ENCODE results near the gene PSMD13.

The PSMD13 gene

DNA sequence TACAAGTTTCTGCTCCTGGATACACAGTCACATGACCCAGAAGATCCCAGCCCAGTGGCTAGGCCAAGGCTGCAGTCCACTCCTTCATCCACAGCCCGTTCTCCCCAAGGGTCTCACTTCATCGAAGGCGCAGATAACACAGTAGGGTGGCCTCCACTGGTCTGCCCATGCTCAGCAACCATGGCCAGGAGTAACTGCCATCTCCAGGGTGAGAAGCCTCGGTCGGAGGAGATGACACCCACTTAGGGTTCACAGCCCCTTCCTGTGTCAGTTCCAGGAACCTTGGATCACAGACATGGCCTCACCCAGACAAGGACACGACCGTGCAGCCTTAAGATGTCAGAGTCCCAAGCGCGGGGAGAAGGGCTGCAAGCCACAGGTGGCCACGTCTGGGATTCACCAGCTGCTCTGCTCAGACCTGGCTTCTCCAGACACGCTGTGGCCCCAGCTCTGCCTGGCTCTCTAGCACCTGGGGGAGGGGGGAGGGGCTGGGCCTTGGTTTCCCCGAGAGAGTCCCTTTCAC lies 32.1 kb upstream of the PSMD13 start:
- no peak for DNase-seq

DNA sequence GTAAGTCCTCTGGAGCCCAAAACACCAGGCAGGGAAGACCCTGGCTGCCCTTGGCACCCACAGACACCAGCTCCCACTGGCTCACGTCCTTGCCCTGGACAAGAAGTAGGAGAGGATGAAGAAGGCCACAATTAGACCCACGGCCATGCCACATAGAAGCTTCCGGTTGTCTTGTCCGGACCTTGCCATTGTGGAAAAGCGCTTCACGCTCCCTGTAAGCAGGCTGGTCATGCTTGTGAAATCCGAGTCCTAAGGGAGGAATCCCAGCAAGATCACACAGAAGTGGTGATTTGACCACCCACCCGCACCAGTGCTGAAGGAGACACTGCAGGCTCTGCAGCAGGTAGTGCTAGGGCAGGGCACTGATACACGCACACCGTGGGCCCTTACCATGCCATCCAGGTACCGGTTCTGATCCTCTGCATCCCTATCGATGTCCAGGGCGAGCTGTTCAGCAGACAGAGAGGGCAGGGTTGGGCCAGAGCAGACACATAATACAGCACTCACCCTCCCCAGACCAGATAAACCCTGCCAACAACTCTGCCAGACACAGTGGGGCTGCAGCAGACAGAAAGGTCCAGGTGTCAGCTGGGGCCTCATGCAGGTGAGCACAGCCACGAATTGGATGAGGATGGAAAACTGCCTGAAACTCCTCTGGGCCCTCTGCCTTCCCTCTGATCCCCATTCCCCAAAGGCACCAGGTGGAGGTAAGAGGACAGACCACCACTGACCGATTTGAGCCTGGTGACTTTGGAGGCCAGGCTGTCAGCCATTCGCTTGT lies 31.4 kb upstream of the PSMD13 start:
- no peak for DNase-seq

DNA sequence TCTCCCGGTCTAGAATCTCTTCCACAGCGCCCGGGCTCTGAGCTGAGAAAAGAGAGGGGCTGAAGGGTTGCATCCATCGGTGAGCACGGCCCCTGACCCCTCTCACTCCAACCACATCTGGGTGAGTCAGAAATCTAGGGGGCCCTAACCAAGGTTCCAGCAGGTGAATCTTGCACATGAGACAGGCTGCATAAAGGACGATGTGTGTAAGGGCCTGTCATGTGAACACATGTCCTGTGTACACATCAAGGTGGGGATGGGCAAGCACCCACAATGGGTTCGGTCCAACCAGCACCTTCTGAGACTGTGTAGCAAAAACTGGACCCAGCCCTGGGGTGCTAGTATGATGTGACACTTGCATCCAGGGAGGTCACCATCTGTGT lies 30.8 kb upstream of the PSMD13 start:
- DNase-seq: no peak

DNA sequence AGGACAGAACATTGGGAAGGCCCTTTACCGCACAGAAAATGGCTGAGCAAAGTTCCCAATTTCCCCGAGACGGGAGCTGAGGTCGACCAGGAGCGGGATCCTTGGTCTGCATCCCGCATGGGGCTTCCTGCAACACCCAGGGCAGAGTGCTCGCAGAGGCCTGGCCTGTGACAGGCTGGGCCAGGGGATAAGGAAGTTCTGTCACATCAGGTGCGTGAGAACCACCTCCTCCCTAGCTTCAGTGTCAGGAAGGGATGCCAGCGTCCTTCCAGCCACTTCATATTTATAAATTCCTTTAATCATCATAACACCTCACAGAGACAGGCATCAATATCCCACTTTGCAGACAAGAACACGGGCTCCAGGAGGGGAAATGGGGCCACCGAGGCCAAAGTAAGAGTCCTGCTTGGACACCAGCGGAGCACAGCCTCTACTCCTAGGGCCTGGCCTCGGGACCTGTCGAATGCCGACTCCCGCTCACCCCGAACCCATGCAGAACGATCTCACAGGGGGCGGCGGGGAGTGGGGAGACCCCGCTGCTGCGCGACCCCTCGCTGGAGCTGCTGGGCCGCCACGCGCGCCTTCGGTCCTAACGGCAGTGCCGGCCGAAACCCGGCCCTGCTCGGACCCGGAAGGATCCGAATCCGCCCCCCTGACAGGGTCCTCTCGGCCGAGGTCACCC lies 30.1 kb upstream of the PSMD13 start:
- peak; percentile 52 to 68 (median 64) for DNase-seq

DNA sequence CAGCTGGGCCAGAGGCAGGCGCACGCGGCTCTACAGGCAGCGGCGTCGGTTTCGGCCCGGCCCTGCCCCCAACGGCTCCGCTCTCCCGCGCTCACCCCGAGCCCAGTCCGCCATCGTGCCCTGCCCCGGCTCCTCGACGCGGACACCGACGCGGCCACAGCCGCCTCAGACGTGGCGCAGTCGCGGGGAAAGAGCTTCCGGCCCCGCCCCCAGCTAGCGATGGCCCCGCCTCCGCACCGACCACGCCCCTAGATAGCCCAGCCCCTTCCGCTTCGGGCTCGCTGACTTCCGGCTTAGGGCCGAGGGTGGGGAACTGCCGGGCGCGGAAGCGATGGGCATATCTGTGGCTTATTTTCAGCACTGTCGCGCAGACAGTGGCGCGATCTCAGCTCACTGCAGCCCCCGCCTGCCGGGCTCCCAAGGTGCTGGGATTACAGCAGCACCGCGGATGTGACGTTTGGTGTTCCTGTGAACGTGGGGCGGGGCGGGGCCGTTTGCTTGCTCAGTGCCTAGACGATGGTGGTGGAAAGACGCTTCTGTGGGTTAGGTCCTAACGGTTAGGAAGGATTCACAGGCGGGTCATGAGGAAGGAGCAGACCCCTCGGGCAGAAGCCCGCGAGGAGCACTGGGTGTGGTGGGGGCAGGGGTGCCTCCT lies 29.4 kb upstream of the PSMD13 start, which contains the start of the genes BET1L and RIC8A:
BET1L (minus strand) TSS at position 192 of the 655 bp plus-strand sequence; CDS start at position 114, 78 bp downstream.
RIC8A (plus strand) TSS at position 501 of the 655 bp plus-strand sequence. CDS start 1,147 bp downstream, outside the sequence.
- DNase-seq: peak; percentile 99

DNA sequence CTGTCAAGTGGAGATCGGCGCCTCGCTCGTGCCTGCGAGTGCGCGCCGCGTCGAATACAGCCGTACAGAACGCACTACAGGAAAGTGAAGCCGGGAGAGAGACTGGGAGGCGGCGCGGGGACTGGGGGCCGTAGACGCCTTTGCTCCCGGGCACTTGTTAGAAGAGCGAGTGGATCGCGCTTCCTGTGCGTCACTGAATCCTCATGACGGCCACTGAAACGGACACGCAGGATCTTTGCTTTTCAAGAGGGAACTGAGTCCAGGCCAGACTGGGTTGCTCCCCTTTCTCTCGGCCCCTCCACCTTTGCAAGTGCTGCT lies 29.0 kb upstream of the PSMD13 start:
- peak; percentile 77 to 85 (median 81) for DNase-seq

DNA sequence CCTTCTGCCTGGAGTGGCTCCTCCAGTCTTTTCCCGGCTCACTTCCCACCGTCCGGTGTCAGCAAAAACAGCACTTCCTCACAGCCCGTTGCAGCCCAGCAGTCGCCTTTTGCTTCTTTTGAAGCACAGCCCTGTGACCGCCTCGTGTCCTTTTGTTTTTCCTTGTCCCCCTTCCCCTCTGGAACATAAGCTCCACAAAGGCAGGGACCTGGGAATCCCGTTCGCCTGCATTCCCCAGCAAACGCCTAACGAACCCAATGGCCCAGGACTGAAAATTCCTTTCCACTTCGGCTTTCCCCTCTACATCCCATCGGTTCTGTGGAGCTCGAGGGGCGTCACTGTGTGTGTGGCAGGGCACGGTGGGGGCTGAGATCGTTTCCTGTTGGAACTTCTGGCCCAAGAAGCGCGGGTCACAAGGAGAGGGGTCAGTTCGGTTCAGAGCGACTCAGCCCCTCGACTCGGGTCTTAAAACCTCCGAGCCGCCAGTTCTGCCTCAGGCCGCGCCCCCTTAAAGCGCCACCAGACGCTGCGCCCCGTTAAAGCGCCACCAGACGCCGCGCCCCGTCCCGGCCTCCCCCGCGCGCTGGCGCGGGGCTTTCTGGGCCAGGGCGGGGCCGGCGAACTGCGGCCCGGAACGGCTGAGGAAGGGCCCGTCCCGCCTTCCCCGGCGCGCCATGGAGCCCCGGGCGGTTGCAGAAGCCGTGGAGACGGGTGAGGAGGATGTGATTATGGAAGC lies 28.4 kb upstream of the PSMD13 start:
- peak; percentile 94 to 97 (median 96) for DNase-seq

DNA sequence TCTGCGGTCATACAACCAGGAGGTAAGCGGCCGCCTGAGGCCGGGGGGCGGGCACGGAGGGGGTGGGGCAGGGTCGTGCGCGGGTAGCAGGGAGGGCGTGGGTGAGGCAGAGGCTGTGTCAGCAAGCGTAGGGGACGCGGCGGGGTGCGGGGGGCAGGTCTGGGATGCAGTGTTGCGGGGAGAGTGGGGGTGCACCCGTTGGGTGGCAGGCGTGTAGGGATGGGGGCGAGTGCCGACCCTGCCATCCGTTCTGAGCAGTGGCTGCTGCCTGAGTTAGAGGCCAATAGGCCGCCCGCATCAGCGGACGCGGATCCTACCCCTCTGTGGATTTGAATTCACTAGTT lies 27.9 kb upstream of the PSMD13 start:
- no peak for DNase-seq

DNA sequence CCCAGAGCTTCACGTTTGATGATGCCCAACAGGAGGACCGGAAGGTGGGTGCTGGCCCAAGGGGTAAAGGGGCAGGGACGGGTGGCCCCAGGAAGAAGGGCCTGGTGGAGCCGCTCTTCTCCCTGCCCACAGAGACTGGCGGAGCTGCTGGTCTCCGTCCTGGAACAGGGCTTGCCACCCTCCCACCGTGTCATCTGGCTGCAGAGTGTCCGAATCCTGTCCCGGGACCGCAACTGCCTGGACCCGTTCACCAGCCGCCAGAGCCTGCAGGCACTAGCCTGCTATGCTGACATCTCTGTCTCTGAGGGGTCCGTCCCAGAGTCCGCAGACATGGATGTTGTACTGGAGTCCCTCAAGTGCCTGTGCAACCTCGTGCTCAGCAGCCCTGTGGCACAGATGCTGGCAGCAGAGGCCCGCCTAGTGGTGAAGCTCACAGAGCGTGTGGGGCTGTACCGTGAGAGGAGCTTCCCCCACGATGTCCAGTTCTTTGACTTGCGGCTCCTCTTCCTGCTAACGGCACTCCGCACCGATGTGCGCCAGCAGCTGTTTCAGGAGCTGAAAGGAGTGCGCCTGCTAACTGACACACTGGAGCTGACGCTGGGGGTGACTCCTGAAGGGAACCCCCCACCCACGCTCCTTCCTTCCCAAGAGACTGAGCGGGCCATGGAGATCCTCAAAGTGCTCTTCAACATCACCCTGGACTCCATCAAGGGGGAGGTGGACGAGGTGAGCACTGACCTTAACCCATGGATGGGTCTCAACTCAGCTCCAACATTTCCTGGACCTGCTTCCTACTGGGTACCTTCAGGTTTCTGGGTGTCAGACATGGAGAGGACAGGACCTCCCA lies 27.3 kb upstream of the PSMD13 start:
- peak in 3 of 4 experiments; percentile 6 to 29 (median 22) for DNase-seq

DNA sequence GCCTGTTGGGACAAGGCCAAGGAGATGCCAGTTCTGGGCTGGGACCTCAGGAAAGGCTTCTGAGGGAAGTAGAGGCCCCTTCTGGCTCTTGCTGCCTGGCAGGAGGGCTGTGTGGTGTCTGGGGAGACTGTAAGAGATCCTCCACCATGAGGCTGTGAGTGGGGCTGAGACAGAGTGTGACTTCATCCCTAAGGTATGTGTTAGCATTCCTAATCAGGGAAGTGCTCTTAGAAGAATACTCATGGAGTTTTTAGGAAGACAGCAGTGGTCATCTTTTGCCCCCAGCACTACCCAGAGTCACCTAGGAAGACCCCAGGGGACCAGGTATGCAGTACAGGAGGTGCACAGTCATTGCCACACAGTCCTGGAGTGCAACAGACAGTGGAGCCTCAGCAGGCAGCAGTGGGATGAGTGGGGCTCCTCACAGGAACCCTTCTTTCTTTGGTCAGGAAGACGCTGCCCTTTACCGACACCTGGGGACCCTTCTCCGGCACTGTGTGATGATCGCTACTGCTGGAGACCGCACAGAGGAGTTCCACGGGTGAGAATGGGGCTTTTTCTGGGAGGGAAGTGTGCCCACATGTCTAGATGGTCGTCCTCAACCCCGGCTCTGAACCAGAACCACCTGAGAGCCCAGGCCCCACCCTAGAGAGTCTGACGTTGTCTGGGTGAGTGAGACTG lies 26.5 kb upstream of the PSMD13 start:
- no peak for DNase-seq

DNA sequence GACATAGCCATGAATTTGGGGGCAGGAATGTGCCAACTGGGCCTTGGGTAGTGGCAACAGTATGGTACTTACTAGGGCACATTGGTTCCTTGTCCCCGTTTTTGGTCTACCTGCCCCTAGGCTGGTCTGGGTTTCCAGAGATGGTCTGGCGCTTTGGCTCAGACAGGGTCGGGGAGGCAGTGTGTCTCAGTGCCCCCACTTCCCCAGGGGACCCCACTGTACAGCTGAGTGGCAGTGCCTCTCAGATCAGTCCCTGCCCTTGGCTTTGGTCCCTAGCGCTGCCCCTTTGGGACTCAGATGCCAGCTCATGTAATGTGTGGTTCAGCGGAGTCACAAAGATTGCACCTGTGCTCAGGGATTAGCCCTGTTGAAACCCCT lies 26.0 kb upstream of the PSMD13 start:
- DNase-seq: no peak

DNA sequence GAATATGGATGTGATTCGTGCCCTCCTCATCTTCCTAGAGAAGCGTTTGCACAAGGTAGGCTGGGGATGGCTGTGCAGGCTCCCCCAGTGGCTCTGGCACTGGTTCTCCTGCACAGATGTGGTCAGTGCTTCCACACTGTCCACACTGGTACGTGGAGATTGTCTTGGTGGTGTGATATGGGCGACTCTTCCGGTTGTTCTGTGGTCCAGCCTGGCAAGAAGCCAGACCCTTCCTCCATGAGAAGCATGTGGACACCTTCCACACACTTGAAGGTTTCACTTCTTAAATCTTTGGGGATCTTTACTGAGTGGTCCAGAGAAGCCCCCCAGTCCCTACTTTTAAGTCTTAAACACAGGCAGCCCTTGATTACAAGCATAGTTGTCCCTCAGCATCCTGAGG lies 25.5 kb upstream of the PSMD13 start:
- no peak for DNase-seq

DNA sequence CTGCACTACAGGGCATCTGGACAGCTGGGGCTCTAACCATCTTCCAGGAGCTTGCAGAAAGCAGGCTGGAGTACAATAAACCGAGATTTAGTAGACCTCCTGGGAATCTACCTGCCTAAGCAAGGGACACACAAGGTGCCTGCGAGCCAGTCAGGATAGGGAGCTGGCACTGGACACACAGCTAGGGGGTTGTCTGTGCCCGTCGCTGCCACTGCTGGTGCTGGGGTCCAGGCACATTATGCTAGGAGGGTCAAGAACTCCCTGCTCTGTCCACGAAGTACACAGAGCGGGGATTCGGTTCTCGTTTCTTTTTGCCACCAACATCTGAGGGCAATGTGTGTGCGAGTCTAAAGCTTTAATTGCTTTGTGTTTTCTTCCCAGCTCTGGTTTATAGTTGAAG lies 25.0 kb upstream of the PSMD13 start:
- no peak for DNase-seq

DNA sequence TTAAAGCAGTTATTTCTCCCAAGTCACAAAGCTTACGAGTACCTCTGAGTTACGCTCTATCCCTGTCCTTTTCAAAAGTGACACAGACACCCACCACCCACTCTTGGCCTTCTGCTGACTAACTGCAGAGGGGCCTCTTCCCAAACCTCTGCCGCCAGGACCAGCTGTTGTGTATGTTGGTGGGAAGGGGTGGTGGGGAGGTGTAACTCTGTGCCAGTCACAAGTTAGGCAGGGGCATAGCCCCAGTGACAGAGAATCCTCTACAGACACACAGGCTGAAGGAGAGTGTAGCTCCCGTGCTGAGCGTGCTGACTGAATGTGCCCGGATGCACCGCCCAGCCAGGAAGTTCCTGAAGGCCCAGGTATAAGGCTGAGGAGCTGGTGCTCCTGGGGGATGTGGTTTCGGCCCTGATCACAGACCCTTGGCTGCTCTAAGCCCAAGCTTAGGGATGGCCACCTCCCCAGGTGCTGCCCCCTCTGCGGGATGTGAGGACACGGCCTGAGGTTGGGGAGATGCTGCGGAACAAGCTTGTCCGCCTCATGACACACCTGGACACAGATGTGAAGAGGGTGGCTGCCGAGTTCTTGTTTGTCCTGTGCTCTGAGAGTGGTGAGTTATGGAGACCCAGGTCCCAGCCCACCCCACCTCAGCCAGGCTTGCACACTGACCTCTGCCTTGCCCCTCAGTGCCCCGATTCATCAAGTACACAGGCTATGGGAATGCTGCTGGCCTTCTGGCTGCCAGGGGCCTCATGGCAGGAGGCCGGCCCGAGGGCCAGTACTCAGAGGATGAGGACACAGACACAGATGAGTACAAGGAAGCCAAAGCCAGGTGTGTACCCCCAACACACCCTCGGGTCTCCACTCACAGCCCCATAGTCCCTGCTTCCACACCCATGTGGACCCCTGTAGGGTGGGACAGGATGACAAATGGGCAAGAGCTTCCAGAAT lies 24.4 kb upstream of the PSMD13 start:
- DNase-seq: no peak

DNA sequence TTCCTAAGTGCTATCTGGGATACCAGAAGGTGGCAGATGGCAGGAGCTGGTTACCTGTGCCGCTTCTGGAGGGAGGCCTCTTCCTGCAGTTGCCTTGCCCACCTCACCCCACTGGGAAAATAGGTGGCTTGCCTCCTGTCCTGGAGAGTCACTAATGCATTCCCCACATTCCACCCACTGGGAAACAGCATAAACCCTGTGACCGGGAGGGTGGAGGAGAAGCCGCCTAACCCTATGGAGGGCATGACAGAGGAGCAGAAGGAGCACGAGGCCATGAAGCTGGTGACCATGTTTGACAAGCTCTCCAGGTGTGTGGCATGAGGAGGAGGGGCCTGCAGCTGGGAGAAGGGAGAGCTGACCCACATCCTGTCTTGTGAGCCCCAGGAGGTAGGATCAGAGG lies 23.7 kb upstream of the PSMD13 start:
- no peak for DNase-seq

DNA sequence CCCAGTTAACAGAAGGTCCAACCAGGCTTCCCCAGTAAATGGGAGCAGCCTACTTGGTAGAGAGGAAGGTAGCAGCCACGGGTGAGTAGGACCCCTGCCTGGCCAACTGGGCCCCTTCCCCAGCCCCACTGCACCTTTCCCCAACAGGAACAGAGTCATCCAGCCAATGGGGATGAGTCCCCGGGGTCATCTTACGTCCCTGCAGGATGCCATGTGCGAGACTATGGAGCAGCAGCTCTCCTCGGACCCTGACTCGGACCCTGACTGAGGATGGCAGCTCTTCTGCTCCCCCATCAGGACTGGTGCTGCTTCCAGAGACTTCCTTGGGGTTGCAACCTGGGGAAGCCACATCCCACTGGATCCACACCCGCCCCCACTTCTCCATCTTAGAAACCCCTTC lies 22.7 kb upstream of the PSMD13 start:
- DNase-seq: no peak

DNA sequence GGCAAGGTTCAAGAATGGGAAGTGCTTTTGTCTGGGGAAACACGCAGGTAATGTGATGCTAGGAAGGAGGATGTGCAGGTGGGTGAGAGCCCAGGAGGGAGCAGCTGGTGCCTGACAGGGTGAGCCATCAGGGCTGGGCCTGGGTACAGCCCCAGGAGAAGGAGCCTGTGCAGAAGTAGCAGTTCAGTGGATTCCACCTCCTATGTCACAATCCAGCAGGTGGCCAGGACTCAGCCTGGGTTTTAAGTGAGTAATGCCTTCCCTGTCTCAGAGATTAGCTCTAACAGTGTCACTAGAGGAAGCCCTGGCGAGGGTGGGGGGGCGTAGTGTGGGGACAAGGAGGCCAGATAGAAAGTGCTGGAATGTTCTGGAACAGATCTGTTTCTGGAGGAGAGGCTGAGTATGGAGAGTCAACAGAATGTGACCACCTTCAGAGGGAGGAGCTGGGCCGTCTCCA lies 21.2 kb upstream of the PSMD13 start:
- no peak for DNase-seq

DNA sequence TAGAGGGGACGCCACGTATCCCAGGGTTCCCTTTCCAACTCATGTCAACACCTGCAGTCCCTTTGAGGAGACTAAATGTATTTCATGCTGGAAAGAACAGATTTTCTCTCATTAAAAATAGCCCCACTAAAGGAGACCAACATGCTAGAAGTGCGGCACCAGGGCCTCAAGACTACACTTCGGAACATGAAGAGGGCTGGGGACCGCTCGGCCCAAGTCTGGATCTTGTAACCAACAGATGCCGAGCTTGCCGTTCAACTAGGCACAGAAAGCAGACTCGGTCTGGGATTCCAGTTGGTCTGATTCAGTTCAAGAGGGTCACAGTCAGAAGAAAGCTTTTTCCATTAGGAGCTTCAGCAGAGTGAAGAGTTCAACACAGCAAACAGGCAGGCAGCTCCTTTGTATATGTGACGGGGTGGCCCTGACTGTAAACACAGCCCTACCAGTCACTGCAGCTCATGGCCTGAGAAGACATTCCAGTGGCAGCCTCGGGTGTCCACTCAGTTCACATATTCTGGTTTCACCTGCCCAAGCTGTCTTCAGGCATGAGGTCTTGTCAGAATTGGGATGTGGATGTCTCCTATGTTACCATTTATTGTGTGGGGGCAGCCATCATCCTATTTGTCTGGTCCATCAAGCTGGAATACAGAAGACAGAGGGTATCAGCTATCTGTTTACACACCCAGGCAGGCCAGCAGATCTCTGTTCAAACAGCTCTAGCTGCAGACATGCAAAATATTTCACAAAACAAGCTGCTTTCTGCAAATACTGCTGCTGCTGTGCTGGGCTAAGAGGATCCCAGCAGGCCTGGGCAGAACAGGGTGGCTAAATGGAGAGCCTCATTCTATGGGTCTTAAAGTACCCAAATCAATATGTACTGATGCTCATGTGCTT lies 20.4 kb upstream of the PSMD13 start:
- no peak for DNase-seq

DNA sequence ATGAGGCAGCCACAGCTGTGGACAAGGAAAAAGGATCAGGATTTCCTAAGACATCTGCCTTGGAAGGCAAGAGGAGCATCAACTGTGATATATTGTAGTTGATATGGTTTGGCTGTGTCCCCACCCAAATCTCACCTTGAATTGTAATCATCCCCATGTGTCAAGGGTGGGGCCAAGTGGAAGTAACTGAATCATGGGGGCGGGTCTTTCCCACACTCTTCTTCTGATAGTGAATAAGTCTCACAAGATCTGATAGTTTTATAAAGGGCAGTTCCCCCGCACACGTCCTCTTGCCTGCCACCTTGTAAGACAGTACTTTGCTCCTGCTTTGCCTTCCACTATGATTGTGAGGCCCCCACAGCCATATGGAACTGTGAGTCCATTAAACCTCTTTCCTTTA lies 19.1 kb upstream of the PSMD13 start:
- peak in 1 of 4 experiments; percentile 24 for DNase-seq
